WERI-Rb-1 (cell line): ENCODE data around the gene CRBN.

Source experiments
- DNase-seq: peaks from one replicate; pipeline ENCODE4 v3.0.0-alpha.2; 2020
- H3K27ac ChIP-seq: fragments of 250-450 bp; sonication (Bioruptor Pico); 2 replicates; pipeline ENCODE4 v1.5.1; 2020; ENCODE audit warnings: mild to moderate bottlenecking, moderate library complexity
- H3K27me3 ChIP-seq: fragments of 250-450 bp; sonication (Bioruptor Pico); 2 replicates; pipeline ENCODE4 v1.5.1; 2021; ENCODE audit warnings: mild to moderate bottlenecking, low read depth, moderate library complexity; ENCODE audit not compliant: insufficient read depth, severe bottlenecking
- H3K36me3 ChIP-seq: fragments of 250-450 bp; sonication (Bioruptor Pico); 2 replicates; pipeline ENCODE4 v1.5.1; 2020; ENCODE audit warnings: mild to moderate bottlenecking, moderate library complexity
- H3K4me3 ChIP-seq: 2 replicates; pipeline ENCODE4 v1.5.1; 2011; ENCODE audit warnings: low read depth, mild to moderate bottlenecking, control low read depth, low read length
- H3K9me3 ChIP-seq: fragments of 250-450 bp; sonication (Bioruptor Pico); 2 replicates; pipeline ENCODE4 v1.5.1; 2021; ENCODE audit warnings: mild to moderate bottlenecking, moderate library complexity; ENCODE audit not compliant: severe bottlenecking
- TF ChIP-seq, protein P1 (sequence below): IDR thresholded peaks from 2 replicates; pipeline ENCODE4 v1.5.1; 2011; ENCODE audit warnings: low read depth, mild to moderate bottlenecking, control low read depth, inconsistent platforms, low read length

Gene CRBN

DNA sequence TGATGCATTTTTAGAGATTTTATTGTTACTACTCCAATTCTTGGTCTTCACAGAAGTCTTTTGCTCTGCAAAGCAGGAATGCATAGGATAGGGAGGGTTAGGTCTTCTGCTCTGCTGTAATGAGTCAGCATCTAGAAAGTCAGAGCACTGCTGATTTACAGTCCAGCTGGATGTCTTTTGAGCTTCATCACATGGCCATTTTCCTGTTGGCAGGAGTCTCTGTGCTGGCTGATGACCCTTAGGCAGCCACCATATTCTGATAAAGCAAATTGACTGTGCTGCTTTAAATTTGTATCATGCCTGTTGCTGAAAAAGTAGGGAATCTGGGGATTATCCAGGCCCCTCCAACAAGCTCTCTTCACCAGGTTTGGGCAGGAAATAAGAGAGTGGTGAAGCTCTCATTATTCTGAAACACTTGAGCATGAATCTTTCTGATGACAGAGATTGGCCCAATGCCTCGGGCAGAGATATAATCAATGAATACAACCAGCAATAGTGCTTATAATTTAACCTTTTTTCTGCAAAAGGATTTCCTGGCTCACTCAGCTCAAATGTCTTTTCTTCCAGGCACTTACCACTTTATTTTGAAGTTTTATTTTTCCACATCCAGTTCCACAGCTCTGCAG is 9.7 kb upstream of the CRBN start:
- H3K36me3 ChIP-seq = no peaks in the 10 kb centered on the region
- no peak for DNase-seq
- H3K27ac ChIP-seq = no peak overlapping the region
- H3K27me3 ChIP-seq = no peaks in the 10 kb centered on the region
- peaks cover 5% of the 10 kb centered on the region for H3K9me3 ChIP-seq
- TF ChIP-seq, protein P1, sequence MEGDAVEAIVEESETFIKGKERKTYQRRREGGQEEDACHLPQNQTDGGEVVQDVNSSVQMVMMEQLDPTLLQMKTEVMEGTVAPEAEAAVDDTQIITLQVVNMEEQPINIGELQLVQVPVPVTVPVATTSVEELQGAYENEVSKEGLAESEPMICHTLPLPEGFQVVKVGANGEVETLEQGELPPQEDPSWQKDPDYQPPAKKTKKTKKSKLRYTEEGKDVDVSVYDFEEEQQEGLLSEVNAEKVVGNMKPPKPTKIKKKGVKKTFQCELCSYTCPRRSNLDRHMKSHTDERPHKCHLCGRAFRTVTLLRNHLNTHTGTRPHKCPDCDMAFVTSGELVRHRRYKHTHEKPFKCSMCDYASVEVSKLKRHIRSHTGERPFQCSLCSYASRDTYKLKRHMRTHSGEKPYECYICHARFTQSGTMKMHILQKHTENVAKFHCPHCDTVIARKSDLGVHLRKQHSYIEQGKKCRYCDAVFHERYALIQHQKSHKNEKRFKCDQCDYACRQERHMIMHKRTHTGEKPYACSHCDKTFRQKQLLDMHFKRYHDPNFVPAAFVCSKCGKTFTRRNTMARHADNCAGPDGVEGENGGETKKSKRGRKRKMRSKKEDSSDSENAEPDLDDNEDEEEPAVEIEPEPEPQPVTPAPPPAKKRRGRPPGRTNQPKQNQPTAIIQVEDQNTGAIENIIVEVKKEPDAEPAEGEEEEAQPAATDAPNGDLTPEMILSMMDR = no peak
- H3K4me3 ChIP-seq = no peak overlapping the region

DNA sequence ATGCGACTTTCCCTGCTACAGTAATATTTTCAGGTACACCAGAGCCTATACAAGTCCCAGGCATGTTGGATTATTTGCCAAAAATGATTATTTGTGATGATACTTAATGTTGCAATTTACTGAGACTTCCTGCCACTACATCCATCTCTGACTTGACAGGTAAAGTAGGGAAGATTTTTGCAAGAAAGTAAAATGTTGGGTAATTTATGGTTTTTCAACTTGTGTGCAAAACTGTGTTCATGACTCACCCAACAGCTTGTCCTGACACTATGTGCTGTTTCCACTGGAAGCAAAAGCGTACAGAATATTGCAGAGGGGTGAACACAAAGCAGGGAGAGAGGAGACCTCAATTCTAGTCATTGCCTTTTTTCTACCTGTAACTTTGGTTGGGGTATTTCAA is 5.4 kb upstream of the CRBN start:
- no peak overlapping the region for H3K4me3 ChIP-seq
- H3K27me3 ChIP-seq = no peaks in the 10 kb centered on the region
- H3K36me3 ChIP-seq = no peaks in the 10 kb centered on the region
- no peak overlapping the region for H3K27ac ChIP-seq
- H3K9me3 ChIP-seq = peaks cover 5% of the 10 kb centered on the region
- DNase-seq = no peak
- TF ChIP-seq, protein P1 = no peak

DNA sequence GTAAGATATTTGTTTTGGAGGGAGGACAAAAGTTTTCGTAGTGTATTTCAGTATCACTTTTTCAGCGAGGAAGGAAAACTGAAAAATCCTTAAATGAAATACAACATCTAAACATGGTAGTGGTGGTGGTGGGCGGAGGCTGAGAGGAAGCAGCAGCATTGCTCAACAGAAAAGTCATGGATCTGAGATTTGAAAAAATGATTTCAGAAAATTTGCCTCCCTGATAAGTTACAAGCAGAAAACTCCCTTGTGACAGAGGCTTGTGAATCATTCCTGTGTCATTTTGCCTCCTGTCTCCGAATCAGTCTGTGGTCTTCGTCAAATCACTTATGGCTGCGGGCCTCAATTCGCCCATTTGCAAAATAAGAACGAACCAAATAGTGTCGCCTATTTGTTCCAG is 965 bp upstream of the CRBN start:
- H3K27me3 ChIP-seq = no peaks in the 10 kb centered on the region
- no peak for DNase-seq
- no peak overlapping the region for H3K4me3 ChIP-seq
- TF ChIP-seq, protein P1 = no peak
- peaks cover 2% of the 10 kb centered on the region; the same call in 1 of the 2 replicates for H3K36me3 ChIP-seq
- H3K9me3 ChIP-seq = no peaks in the 10 kb centered on the region
- H3K27ac ChIP-seq = no peak overlapping the region

DNA sequence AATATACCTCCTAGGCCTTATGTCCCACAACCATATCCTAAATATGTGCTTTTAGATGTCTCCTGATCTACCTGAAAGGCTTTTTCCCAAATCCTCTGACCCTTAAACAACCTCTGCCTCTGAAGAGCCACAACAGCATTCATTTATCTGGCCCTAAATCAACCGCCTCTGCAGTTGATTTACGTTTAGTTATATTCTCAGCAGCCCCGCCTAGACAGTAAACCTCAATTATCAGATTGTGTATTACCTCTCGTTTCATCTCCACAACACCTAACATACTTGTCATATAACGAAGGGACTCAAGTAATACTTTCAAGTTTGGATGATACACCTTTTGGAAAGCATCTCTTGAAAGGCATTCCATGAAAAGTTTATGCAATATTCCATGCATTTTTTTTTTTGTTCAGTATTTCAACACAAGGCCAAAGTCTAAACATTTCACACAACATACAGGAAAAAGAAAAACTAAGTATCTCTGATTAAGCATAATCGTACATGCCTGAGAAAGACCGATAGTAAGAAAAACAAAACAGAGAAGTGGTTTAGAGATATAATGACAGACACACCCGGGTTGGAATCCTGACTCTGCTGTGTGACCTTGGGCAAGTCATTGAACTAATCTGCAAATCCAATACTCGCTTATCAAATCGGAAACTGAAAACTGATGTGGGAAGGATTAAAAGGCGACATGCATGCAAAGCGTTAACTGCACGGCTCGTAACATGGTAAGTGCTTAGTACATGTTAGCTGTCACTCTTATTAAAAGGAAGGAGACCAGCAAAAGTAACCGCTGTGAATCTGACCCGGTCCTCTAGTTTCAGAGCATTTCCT is 778 bp downstream of the CRBN start:
- TF ChIP-seq, protein P1 = no peak
- H3K27me3 ChIP-seq = no peaks in the 10 kb centered on the region
- H3K9me3 ChIP-seq = no peaks in the 10 kb centered on the region
- peaks cover 9% of the 10 kb centered on the region for H3K36me3 ChIP-seq
- no peak for DNase-seq
- H3K27ac ChIP-seq = peak overlapping the region; percentile 83
- peak overlapping the region; percentile 85 for H3K4me3 ChIP-seq

DNA sequence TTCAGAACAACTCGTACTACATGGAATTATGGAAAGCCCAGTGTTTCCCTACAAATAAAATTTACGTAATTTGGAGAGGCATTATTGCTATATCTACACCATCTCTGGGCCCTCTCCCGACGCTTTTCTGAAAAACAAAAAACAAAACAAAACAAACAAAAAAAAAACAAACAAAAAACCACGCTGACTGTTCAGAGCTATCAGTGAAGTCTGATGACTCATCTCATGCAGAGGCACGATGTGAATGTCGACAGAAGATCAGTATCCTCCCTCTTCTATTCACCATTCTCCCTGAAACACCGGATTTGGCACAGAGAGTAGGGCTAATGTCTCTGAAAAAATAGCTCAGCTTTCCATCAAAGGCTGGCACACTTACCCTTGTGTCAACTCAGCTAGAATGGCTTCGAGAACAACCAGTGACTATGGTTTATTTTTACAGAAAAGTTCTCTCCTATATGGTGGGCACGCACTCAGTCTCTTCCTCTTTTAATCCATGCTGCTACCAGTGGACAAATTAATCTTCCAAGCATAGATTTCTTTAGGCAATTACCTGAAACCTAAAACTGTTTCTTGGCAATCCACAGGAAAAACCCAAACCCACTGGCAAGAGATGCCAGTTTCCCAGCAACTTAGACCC is 1.5 kb downstream of the CRBN start:
- no peaks in the 10 kb centered on the region for H3K9me3 ChIP-seq
- no peak overlapping the region for H3K27ac ChIP-seq
- TF ChIP-seq, protein P1 = no peak
- H3K36me3 ChIP-seq = peaks cover 17% of the 10 kb centered on the region
- no peak for DNase-seq
- H3K27me3 ChIP-seq = no peaks in the 10 kb centered on the region
- H3K4me3 ChIP-seq = no peak overlapping the region
